ENCODE results near the gene ZDHHC22.

- TF ChIP-seq MXI1 (IDR thresholded peaks at IDR 0.05; ENCODE audit: low read depth, low read length) (no peak), RFX5 (IDR thresholded peaks at IDR 0.05; ENCODE audit: low read length) (no peak), CTCF (IDR thresholded peaks at IDR 0.05) (no peak), SIN3A (IDR thresholded peaks at IDR 0.05; ENCODE audit: borderline replicate concordance, low read depth, low read length) (no peak), MAX (IDR thresholded peaks at IDR 0.05; ENCODE audit: low read depth) (no peak), GABPA (IDR thresholded peaks at IDR 0.05; ENCODE audit: low read depth) (no peak), TAF1 (IDR thresholded peaks at IDR 0.05; ENCODE audit: borderline replicate concordance, low read depth, low read length) (no peak)
Observed at GRCh38 chr14:77106666-77107065, 34.9 kb downstream of the ZDHHC22 start.

All from SK-N-SH (cell line).